Measurements from ENCODE around the gene MARCHF3. TPM values are rescaled to one million over a fixed set of nuclear protein-coding genes. Genes with fewer than 3 reads are reported as not detected.

MARCHF3 gene
- polyA plus RNA-seq, 2 of the 4 experiments (the other 2 are of a cell fraction): 0.39 to 0.68 TPM

- no peak for TF ChIP-seq ATOH8 (CRISPR knock-in tag; IDR thresholded peaks at IDR 0.05; ENCODE audit: low read depth)
- no peak for TF ChIP-seq EHF (CRISPR knock-in tag; IDR thresholded peaks at IDR 0.05)
- TF ChIP-seq BCL3 (IDR thresholded peaks at IDR 0.05): no peak
- no peak for TF ChIP-seq CBX8 (IDR thresholded peaks at IDR 0.05)
- no peak for TF ChIP-seq FOSB (CRISPR knock-in tag; IDR thresholded peaks at IDR 0.05)
- TF ChIP-seq HOXA7 (CRISPR knock-in tag; IDR thresholded peaks at IDR 0.05): no peak
- TF ChIP-seq BHLHE40 (IDR thresholded peaks at IDR 0.05; ENCODE audit: low read depth, low read length): no peak
- no peak for TF ChIP-seq HEYL (CRISPR knock-in tag; IDR thresholded peaks at IDR 0.05)
- TF ChIP-seq NR3C1 (IDR thresholded peaks at IDR 0.05): no peak
These were observed 68.7 kb downstream of the MARCHF3 start (continued) for GRCh38 chr5:126961702-126962101.

- DNase-seq (ENCODE audit: low read depth in 1 of 2, low spot score in 1 of 2) (no peak), FAIRE-seq (no peak), ATAC-seq (no peak)
- ChIA-PET POLR2A (no interaction called here), CTCF (no interaction called here)
- Histone ChIP-seq H3K27ac (no peak overlapping the region), H3K4me2 (no peak overlapping the region), H3K9me3 (no peaks in the 10 kb centered on the region), H3K4me1 (no peaks in the 10 kb centered on the region), H3K4me3 (no peak overlapping the region)
- TF ChIP-seq USF2 (IDR thresholded peaks at IDR 0.05) (no peak), TFCP2L1 (CRISPR knock-in tag; IDR thresholded peaks at IDR 0.05) (no peak), PBX3 (IDR thresholded peaks at IDR 0.05) (no peak), RAD21 (conservative IDR thresholded peaks at IDR 0.05 in 1 of 2, IDR thresholded peaks at IDR 0.05 in 1 of 2) (no peak), TP53 (CRISPR knock-in tag; IDR thresholded peaks at IDR 0.05) (no peak), FOSB (CRISPR knock-in tag; IDR thresholded peaks at IDR 0.05) (no peak), ESRRA (IDR thresholded peaks at IDR 0.05; ENCODE audit: borderline replicate concordance, low read length) (no peak), ZFP36 (IDR thresholded peaks at IDR 0.05; ENCODE audit: borderline replicate concordance, partially characterized antibody) (no peak), BCL3 (IDR thresholded peaks at IDR 0.05) (no peak), CBX2 (IDR thresholded peaks at IDR 0.05; ENCODE audit: borderline replicate concordance, low read depth) (no peak), MAZ (IDR thresholded peaks at IDR 0.05; ENCODE audit: borderline replicate concordance, low read depth, low read length) (no peak), EHMT2 (IDR thresholded peaks at IDR 0.05; ENCODE audit: low read depth) (no peak), HEYL (CRISPR knock-in tag; IDR thresholded peaks at IDR 0.05) (no peak)
- 21% methylated on average over 1 of the region's 1 CpG for WGBS (ENCODE audit: missing lambda C conversion rate)
These were observed 69.2 kb downstream of the MARCHF3 start for GRCh38 chr5:126961128-126961527.

- FAIRE-seq (no peak), ATAC-seq (no peak), DNase-seq (ENCODE audit: low read depth in 1 of 2, low spot score in 1 of 2) (no peak)
- POLR2A ChIA-PET: no interaction called here
- H3K4me3 ChIP-seq: no peak overlapping the region
- H3K4me2 ChIP-seq: no peak overlapping the region
- TF ChIP-seq MAFK (IDR thresholded peaks at IDR 0.05; ENCODE audit: partially characterized antibody): peak; percentile 21
- TF ChIP-seq NR3C1 (IDR thresholded peaks at IDR 0.05): no peak
- no peaks in the 10 kb centered on the region for H3K4me1 ChIP-seq
- H3K9me3 ChIP-seq: no peaks in the 10 kb centered on the region
- CTCF ChIA-PET: no interaction called here
- no peak overlapping the region for H3K27ac ChIP-seq
These were observed 71.2 kb downstream of the MARCHF3 start for GRCh38 chr5:126959188-126959587.

All from A549 (cell line).